Measurements from ENCODE around the gene PCAT6.

GRCh38 chr1:202844259-202844658, 33.5 kb downstream of the PCAT6 start:
- TF ChIP-seq CTCF (IDR thresholded peaks at IDR 0.05) (no peak), POLR2A (IDR thresholded peaks at IDR 0.05) (no peak)
